Putamen (tissue), 1 donor: ENCODE data around the gene BMP8A.
"Not testable (repeated sequence)": the region's sequence is repeated elsewhere in the genome, so short reads cannot be mapped to it uniquely, and the experiment has no call there.

Experiments
- DNase-seq: peaks from one replicate; pipeline ENCODE4 v3.0.0-alpha.2; 2016; ENCODE audit warnings: low spot score

BMP8A gene

GRCh38 chr1:39527190-39527579, 35.7 kb downstream of the BMP8A start:
- not testable (repeated sequence) for DNase-seq

DNA sequence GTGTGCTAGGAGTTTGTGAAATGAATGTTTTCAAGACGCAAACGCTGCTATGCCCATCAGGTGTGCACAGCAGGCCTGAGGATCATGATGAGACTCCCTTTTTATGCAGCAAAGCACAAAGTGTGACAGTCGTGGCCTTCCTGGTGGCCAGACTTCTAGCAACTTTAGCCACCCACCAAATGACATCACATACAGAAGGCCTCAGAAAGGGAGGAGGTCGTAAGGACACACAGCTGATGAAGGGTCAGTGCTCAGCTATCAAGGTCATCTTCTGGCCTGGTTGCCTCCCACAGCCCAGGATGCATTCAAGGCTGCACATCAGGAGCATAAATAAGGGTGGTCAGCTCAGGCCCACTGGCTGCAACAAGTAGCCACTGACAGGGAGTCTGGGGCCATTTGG, 36.6 kb downstream of the BMP8A start:
- DNase-seq = no peak

DNA sequence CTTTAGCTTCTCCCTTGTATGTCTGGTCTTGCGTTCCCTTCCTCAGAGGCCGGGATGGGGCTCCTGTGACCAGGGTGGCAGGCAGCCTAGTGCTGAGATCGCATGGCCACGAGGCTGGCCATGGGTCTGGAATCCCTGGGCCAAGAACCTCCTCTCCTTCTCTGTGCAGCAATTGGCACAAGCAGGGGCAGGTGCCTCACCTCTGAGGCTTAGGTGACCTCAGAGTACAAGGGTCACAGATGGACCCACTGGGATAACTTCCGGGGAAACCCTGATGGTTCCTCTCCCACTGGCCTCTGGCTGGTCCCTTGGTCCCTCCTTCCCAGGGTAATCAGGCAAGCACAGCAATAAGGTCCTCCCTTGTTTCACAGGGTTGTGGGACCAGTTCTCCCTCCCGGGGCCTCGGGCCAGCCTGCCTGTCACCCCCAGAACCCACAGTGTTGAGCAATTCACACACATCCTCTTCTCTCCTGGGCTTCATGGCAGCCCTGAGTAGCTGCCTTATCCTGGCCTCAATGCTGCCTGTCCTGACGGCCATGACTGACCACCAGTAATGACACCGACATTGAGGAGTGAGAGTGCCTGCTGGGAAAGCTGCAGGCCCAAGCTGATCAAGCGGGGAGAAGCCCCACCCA, 38.6 kb downstream of the BMP8A start:
- no peak for DNase-seq

DNA sequence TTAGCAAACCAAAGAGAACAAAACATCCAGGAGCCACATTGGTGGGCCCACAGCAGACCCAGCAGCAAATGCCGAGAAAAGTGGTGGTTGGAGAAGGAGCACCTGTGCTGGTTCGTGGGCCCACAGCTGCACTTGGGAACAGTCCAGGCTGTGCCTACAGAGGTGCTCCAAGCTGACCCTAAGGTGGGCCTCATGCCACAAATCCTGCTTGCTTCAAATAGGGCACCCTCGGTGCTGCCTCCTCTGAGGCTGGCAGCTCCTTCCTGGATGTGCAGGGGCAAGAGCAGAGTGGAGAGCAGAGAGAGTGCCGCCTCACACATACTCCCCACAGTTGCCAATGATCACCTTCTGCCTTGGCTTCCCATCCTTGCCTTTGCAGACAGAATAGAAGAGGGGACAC, 40.1 kb downstream of the BMP8A start:
- no peak for DNase-seq

DNA sequence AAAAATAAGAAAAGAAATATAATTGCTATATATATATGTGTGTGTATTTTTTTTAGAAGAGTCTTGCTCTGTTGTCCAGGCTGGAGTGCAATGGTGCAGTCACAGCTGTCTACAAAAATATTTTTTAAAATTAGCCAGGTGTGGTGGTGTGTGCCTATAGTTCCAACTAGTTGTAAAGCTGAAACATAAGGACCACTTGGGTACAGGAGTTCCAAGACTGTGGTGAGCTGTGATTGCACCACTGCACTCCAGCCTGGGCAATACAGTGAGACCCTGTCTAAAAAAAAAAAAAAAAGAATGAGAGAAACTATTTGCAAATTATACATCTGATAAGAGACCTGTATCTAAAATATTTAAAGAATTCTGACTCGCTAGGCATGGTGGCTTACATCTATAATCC, 42.0 kb downstream of the BMP8A start:
- DNase-seq = no peak

- DNase-seq = no peak
Observed at GRCh38 chr1:39538531-39539251, 47.3 kb downstream of the BMP8A start.

- peak; percentile 74 for DNase-seq
Observed at GRCh38 chr1:39539252-39539790, 47.9 kb downstream of the BMP8A start.

- peak; percentile 81 for DNase-seq
Observed at GRCh38 chr1:39540504-39541031, 49.1 kb downstream of the BMP8A start.

DNA sequence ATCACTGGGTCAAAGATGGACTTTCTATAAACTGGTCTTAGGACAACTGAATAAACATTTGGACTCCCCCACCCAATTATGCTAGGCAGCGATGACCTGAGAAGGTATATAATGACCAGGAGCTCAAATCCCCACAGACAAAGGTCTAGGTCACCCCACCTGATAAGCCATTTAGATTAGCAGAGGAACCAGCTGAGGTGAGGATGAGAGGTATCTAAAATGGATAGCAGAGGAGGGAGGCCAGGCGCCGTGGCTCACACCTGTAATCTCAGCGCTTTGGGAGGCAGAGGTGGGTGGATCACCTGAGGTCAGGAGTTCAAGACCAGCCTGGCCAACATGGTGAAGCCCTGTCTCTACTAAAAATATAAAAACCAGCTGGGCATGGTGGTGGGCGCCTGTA, 51.5 kb downstream of the BMP8A start:
- DNase-seq = no peak

DNA sequence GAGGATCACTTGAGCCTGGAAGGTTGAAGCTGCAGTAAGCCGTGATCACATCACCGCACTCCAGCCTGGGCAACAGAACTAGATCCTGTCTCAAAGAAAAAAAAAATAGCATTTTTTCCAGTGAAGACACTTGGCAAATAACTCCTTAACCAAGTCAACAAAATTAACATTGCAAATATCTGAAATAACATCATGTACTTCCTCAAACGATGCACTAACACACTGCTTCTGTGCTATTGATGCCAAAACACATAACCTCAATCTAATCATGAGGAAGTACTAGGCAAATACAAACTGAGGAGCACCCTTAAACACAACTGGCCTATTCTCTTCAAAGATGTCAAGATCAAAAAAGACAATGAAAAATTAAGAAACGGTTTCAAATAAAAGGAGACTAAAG, 52.9 kb downstream of the BMP8A start:
- no peak for DNase-seq

DNA sequence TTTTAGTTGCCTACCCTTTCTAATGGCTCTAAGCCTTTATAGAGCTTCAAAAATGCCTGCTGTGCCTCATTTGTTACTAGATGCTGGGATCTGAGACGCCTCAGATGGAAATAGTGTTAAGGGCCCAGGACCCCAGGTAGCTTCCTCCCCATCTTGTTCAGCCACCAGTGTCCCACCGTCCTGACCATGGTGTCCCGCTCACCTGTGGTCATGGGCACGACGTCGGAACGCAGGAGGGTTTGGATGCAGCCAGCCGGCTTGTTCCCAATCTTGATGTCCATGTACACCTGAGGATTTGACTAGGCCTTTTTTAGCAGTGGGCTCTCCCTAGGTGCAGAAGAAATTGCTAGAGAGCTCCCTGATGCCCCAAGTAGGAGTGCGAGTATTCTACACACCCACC, 54.1 kb downstream of the BMP8A start:
- DNase-seq = no peak

DNA sequence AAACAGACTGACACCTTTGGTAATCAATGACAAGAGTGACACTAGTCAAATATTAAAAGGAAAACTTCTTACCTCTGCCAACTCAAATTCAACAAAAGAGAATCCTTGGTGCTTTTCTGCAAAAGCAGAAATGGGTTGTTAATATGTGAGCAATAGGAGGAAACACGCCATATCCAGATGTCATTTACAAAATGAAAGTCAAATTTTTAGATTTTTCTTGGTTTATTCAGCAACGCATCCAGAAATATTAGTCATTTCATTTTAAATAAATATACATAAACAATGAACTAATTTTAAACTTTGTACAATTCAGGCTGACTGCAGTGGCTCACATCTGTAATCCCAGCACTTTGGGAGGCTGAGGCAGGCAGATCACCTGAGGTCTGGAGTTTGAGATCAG, 62.8 kb downstream of the BMP8A start:
- DNase-seq = no peak

DNA sequence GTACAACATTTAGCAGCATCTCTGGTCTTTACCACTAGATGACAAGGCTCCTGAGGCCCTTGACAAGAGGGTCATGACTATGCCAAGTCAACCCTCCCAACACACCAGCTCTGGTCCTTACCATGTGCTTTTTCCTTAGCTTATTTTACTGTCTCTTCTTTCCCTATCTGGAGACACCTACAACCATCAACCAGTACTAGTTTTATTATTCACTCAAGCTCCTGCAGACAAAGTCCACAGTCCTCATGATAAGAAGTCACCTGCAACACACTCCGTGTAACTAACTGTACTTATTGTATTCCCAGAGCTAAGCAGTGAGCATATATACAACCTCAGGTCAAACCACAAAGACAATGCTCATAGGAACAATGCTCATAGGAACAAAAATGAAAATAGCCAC, 69.8 kb downstream of the BMP8A start:
- DNase-seq = no peak

- DNase-seq = no peak
Observed at GRCh38 chr1:39562886-39563285, 71.5 kb downstream of the BMP8A start.

- no peak for DNase-seq
Observed at GRCh38 chr1:39563669-39564068, 72.2 kb downstream of the BMP8A start.

DNA sequence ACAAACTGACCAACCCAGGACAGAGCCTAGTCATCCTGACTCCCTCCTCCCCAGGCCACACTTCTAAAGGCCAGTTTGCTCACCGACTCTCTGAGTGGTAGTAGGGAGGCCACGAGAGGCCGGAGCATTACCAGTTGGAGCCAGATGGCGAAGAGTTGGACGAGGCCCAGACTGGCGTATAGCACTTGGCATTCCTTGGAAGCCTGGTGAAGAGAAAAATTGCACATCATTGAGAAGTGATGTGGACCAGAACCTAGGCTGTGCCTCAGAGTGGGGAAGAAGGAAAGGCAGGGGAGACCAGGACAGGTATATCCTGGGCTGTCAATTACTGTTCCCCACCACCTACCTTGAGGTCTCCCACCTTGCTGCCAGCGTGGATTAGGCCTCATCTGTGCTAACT, 72.9 kb downstream of the BMP8A start:
- DNase-seq = no peak

- DNase-seq = no peak
Observed at GRCh38 chr1:39564941-39565340, 73.5 kb downstream of the BMP8A start.

DNA sequence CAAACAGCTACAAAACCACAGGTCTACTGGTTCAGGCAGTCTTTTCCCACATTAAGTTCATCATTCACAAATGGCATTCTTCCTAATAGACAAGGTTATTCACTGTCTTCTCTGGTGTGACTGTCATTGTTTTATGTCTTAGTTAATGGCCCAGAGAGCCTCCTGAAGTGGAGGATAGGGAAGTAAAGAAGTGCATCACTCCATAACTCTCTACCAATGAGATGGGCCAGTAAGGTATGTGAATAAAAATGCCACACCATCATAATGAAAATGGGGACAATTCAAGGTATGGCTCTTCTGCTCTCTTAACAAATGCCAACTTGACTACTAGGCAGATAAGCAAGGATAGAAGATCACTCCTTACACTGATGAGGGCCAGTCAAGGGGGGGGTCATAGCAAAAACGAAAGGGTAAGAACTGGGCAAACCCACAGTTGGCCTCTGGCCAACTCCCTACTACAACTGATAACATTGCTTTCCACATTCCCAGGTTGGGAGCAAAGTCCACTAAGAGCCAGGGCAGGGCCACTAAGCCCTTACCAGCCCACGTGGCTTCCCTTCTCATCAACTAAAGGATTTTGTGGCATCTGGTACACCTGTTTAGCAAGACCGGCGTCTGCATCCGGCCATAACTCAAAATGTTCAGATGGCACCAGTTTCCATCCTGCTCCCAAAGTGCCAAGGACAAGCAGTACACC, 75.2 kb downstream of the BMP8A start:
- no peak for DNase-seq

GRCh38 chr1:39567302-39567701, 75.9 kb downstream of the BMP8A start:
- DNase-seq = no peak

DNA sequence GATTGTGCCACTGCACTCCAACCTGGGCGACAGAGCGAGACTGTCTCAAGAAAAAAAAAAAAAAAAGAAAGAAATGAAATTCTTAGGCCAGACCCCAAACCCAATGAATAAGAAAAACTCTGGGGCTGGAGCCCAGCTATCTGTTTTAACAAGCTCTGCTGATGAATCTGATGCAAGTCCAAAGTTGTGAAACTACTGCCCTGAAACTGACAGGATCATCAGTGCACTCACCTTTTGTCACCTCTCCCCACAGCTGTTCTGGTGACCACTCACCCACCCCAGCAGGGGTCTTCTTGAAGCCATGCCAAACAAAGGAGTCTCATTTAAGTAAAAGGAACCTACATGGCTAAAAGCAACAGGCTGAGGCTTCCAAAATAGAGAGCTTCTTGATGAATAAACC, 76.8 kb downstream of the BMP8A start:
- no peak for DNase-seq

GRCh38 chr1:39569034-39569433, 77.6 kb downstream of the BMP8A start:
- no peak for DNase-seq

DNA sequence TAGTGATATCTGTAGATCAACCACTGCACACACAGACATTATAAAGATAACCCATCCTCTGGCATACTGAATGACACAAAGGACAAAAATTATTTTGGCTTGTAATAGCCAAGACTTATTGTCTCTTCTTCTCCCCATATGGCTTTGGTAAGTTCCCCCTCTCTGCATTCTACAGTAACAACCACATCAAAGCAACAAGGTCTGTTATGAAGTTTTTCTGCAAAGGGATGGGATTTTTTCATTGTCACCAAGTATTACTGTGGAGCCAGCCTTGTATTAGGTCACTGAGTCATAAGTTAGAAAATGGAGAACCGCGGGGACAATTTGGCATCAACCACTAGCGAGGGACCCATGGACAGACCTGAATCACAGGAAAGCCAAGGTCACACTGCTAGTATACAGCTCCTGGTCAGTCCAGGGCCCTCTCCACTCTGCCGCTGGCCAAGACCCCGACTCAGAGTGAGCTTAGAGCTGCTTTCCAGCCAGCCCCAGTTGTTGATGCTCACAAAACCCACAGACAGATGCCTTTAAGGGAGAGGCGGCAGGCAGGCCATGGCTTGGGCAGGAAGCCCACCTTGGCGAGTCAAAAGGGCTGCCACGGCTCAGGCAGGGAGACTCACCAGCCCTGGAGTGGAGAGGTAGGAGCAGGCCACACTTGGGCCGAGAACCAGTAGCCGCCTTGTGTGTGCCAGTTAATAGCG, 79.2 kb downstream of the BMP8A start:
- DNase-seq = no peak
